ENCODE data around the gene SGCE. TPM values are rescaled to one million over a fixed set of nuclear protein-coding genes. Genes with fewer than 3 reads are reported as not detected.

The SGCE gene
- total RNA-seq, 4 donors from 2014 or later, result 72.3 to 108 (median 85.8) TPM

GRCh38 chr7:94647295-94647694 lies 8.6 kb downstream of the SGCE start:
- 88 to 90% methylated on average over 3 of the region's 3 CpGs for WGBS, 2 donors
- Histone ChIP-seq H3K9me3 (no peaks in the 10 kb centered on the region), H3K27me3 (no peaks in the 10 kb centered on the region), H3K4me3 (replicated peaks in 1 of 3) (no peak overlapping the region), H3K36me3 (no peaks in the 10 kb centered on the region), H3K27ac (no peak overlapping the region), H3K4me1 (no peaks in the 10 kb centered on the region)
- no peak for DNase-seq
- intact Hi-C loops (cut with DNase I), result no loop called here
- no peak for TF ChIP-seq CTCF (IDR thresholded peaks at IDR 0.05)
- no peak for TF ChIP-seq POLR2A (IDR thresholded peaks at IDR 0.05)

- no peaks in the 10 kb centered on the region for H3K9me3 ChIP-seq
- intact Hi-C loops (cut with DNase I), result no loop called here
- H3K27me3 ChIP-seq, result no peaks in the 10 kb centered on the region
- H3K27ac ChIP-seq, result no peak overlapping the region
- no peaks in the 10 kb centered on the region for H3K4me1 ChIP-seq
- no peak overlapping the region for H3K4me3 ChIP-seq (replicated peaks in 1 of 3)
- 95 to 97% methylated on average over 3 of the region's 3 CpGs for WGBS, 2 donors
- DNase-seq, result no peak
- H3K36me3 ChIP-seq, result no peaks in the 10 kb centered on the region
- TF ChIP-seq CTCF (IDR thresholded peaks at IDR 0.05) (no peak), POLR2A (IDR thresholded peaks at IDR 0.05) (no peak)
Observed at GRCh38 chr7:94643771-94644545, 12.0 kb downstream of the SGCE start.

- Histone ChIP-seq H3K36me3 (no peaks in the 10 kb centered on the region), H3K27ac (no peak overlapping the region), H3K4me3 (replicated peaks in 1 of 3) (no peak overlapping the region), H3K9me3 (no peaks in the 10 kb centered on the region), H3K4me1 (no peaks in the 10 kb centered on the region), H3K27me3 (no peaks in the 10 kb centered on the region)
- intact Hi-C loops (cut with DNase I), result no loop called here
- WGBS, 2 donors, result 95 to 96% methylated on average over 2 of the region's 2 CpGs
- DNase-seq, result no peak
- TF ChIP-seq POLR2A (IDR thresholded peaks at IDR 0.05), result no peak
- no peak for TF ChIP-seq CTCF (IDR thresholded peaks at IDR 0.05)
Observed at GRCh38 chr7:94642838-94643653, 12.9 kb downstream of the SGCE start.

- no peaks in the 10 kb centered on the region for H3K36me3 ChIP-seq
- intact Hi-C loops (cut with DNase I), result no loop called here
- H3K9me3 ChIP-seq, result no peaks in the 10 kb centered on the region
- no peaks in the 10 kb centered on the region for H3K27me3 ChIP-seq
- WGBS, 2 donors, result 88 to 100% methylated on average over 1 of the region's 1 CpG
- H3K4me1 ChIP-seq, result no peaks in the 10 kb centered on the region
- TF ChIP-seq CTCF (IDR thresholded peaks at IDR 0.05) (no peak), POLR2A (IDR thresholded peaks at IDR 0.05) (no peak)
- no peak overlapping the region for H3K4me3 ChIP-seq (replicated peaks in 1 of 3)
- no peak for DNase-seq
- H3K27ac ChIP-seq, result no peak overlapping the region
Observed at GRCh38 chr7:94639384-94639783, 16.5 kb downstream of the SGCE start.

GRCh38 chr7:94635687-94636086 lies 20.2 kb downstream of the SGCE start:
- DNase-seq, result no peak
- H3K27ac ChIP-seq, result no peak overlapping the region
- H3K4me1 ChIP-seq, result no peaks in the 10 kb centered on the region
- no peaks in the 10 kb centered on the region for H3K9me3 ChIP-seq
- intact Hi-C loops (cut with DNase I), result no loop called here
- no peaks in the 10 kb centered on the region for H3K36me3 ChIP-seq
- no peak overlapping the region for H3K4me3 ChIP-seq (replicated peaks in 1 of 3)
- H3K27me3 ChIP-seq, result no peaks in the 10 kb centered on the region
- TF ChIP-seq CTCF (IDR thresholded peaks at IDR 0.05) (no peak), POLR2A (IDR thresholded peaks at IDR 0.05) (no peak)
